GM12878 (cell line): ENCODE measurements around the gene GPR63.

Experiments
- CTCF ChIP-seq, 3 experiments: IDR thresholded peaks in 2 of 3; conservative IDR thresholded peaks in 1 of 3; 2 replicates each; pipeline ENCODE4 v1.5.1; 2011; ENCODE audit warnings: low read depth in 3 of 3, low read length in 3 of 3, mild to moderate bottlenecking in 3 of 3, control low read depth in 2 of 3, moderate library complexity in 2 of 3, inconsistent platforms in 1 of 3, mixed read lengths in 1 of 3; ENCODE audit not compliant: control insufficient read depth in 2 of 3, insufficient read depth in 1 of 3; ENCODE audit errors: extremely low read depth in 1 of 3
- NRF1 ChIP-seq: conservative IDR thresholded peaks from 2 replicates; pipeline ENCODE4 v1.6.1; 2011; ENCODE audit warnings: mild to moderate bottlenecking, low read depth, low read length, improper control_type of control experiment

- TF ChIP-seq CTCF (IDR thresholded peaks at IDR 0.05 in 2 of 3, conservative IDR thresholded peaks at IDR 0.05 in 1 of 3; ENCODE audit: control insufficient read depth in 2 of 3, extremely low read depth in 1 of 3, insufficient read depth in 1 of 3, low read depth in 3 of 3, low read length in 3 of 3) (no peak), NRF1 (no peak)
Measured at GRCh38 chr6:96749891-96750290, 87.4 kb downstream of the GPR63 start.
